SK-N-SH (cell line): ENCODE results near the gene ACAD11. TPM values are rescaled to one million over a fixed set of nuclear protein-coding genes. Genes with fewer than 3 reads are reported as not detected.

Experiments
- CTCF ChIA-PET: fragments of 300-600, 350-600 bp; formaldehyde crosslinking; extraction: SDS; loops from one replicate; lab custom pipeline; 2021; lab: Yijun Ruan, JAX
- POLR2A ChIA-PET: fragments of 350-600 bp; sonication (Branson Sonifier 250); formaldehyde crosslinking; extraction: SDS; loops from one replicate; lab custom pipeline; 2020; ENCODE audit warnings: antibody characterized with exemption, inconsistent platforms; lab: Yijun Ruan, JAX
- DNase-seq: peaks from one replicate; pipeline ENCODE4 v3.0.0; 2012
- H2AFZ ChIP-seq: fragments of 200-600 bp; sonication (generic); 2 replicates; pipeline ENCODE4 v1.8.1; 2016; ENCODE audit warnings: antibody characterized with exemption, mild to moderate bottlenecking, low read depth
- H3F3A ChIP-seq: fragments of 200-600 bp; sonication (generic); replicated peaks from 2 replicates; pipeline ENCODE3; 2016; ENCODE audit warnings: antibody characterized with exemption, mild to moderate bottlenecking; ENCODE audit not compliant: insufficient read depth
- H3K27ac ChIP-seq, 2 experiments: fragments of 200-500 bp in 1 of 2; fragments of 200-600 bp in 1 of 2; sonication (Bioruptor generic) in 1 of 2; sonication (generic), shearing (Covaris generic) in 1 of 2; 2 replicates each; pipeline versions ENCODE4 v1.5.1 to v1.6.1; 2014 to 2016; ENCODE audit warnings: low read depth in 2 of 2, inconsistent platforms in 1 of 2, low read length in 1 of 2, mild to moderate bottlenecking in 1 of 2, mixed read lengths in 1 of 2
- H3K27me3 ChIP-seq: fragments of 200-600 bp; sonication (generic), shearing (Covaris generic); 2 replicates; pipeline ENCODE4 v1.6.1; 2016; ENCODE audit warnings: mixed run types; ENCODE audit not compliant: insufficient read depth
- H3K36me3 ChIP-seq, 2 experiments: fragments of 200-500 bp in 1 of 2; fragments of 200-600 bp in 1 of 2; sonication (Bioruptor generic) in 1 of 2; sonication (generic) in 1 of 2; replicated peaks in 1 of 2; 2 replicates each; pipeline versions ENCODE3 to v1.5.1; 2014 to 2016; ENCODE audit warnings: low read length in 1 of 2, mild to moderate bottlenecking in 1 of 2; ENCODE audit not compliant: insufficient read depth in 2 of 2, control insufficient read depth in 1 of 2
- H3K4me1 ChIP-seq, 2 experiments: fragments of 200-500 bp in 1 of 2; fragments of 200-600 bp in 1 of 2; sonication (Bioruptor generic) in 1 of 2; sonication (generic), shearing (Covaris generic) in 1 of 2; 2 replicates each; pipeline versions ENCODE4 v1.5.1 to v1.6.1; 2014 to 2016; ENCODE audit warnings: low read depth in 1 of 2, low read length in 1 of 2, mixed run types in 1 of 2; ENCODE audit not compliant: insufficient read depth in 2 of 2, control insufficient read depth in 1 of 2
- H3K4me2 ChIP-seq: fragments of 200-600 bp; sonication (generic), shearing (Covaris generic); 2 replicates; pipeline ENCODE4 v1.6.1; 2017; ENCODE audit warnings: mixed run types
- H3K4me3 ChIP-seq, 2 experiments: fragments of 200-500 bp in 1 of 2; fragments of 200-600 bp in 1 of 2; sonication (Bioruptor generic) in 1 of 2; sonication (generic), shearing (Covaris generic) in 1 of 2; 2 replicates each; pipeline versions ENCODE4 v1.5.1 to v1.8.1; 2014 to 2016; ENCODE audit warnings: low read depth in 2 of 2, inconsistent platforms in 1 of 2, low read length in 1 of 2, mild to moderate bottlenecking in 1 of 2, mixed read lengths in 1 of 2, moderate library complexity in 1 of 2
- H3K79me2 ChIP-seq: fragments of 200-600 bp; sonication (generic); 2 replicates; pipeline ENCODE4 v1.8.1; 2017; ENCODE audit warnings: mild to moderate bottlenecking; ENCODE audit not compliant: insufficient read depth
- H3K9ac ChIP-seq: fragments of 200-600 bp; sonication (generic); 2 replicates; pipeline ENCODE4 v1.6.1; 2017; ENCODE audit warnings: mixed run types
- H3K9me2 ChIP-seq: fragments of 200-600 bp; sonication (generic); 2 replicates; pipeline ENCODE4 v1.6.1; 2017; ENCODE audit warnings: mixed run types
- H3K9me3 ChIP-seq: fragments of 200-600 bp; sonication (generic); 2 replicates; pipeline ENCODE4 v1.6.1; 2017; ENCODE audit warnings: mixed run types, mild to moderate bottlenecking, moderate library complexity
- H4K20me1 ChIP-seq: fragments of 200-600 bp; sonication (generic); 2 replicates; pipeline ENCODE4 v1.6.1; 2017; ENCODE audit warnings: mild to moderate bottlenecking, mixed run types; ENCODE audit not compliant: insufficient read depth
- CHD2 ChIP-seq: fragments of 150-350 bp; IDR thresholded peaks from 2 replicates; pipeline ENCODE4 v1.6.1; 2018; ENCODE audit warnings: low read length; ENCODE audit not compliant: partially characterized antibody
- EP300 ChIP-seq, 2 experiments: IDR thresholded peaks; 2 replicates each; pipeline versions ENCODE4 v1.4.0 to v1.6.1; 2012; ENCODE audit warnings: borderline replicate concordance in 1 of 2, low read depth in 1 of 2, low read length in 1 of 2
- FOSL2 ChIP-seq: IDR thresholded peaks from 2 replicates; pipeline ENCODE4 v1.4.0; 2012; ENCODE audit warnings: low read depth, mild to moderate bottlenecking, moderate library complexity, borderline replicate concordance
- GABPA ChIP-seq: IDR thresholded peaks from 2 replicates; pipeline ENCODE4 v1.4.0; 2012; ENCODE audit warnings: low read depth, mild to moderate bottlenecking
- MEF2A ChIP-seq: IDR thresholded peaks from 2 replicates; pipeline ENCODE4 v1.4.0; 2012; ENCODE audit warnings: low read depth, borderline replicate concordance
- TCF12 ChIP-seq: IDR thresholded peaks from 2 replicates; pipeline ENCODE4 v1.4.0; 2012
- WGBS: methylation state at CpG from one replicate; pipeline ENCODE4 v1.1.6; 2017; ENCODE audit warnings: low lambda C conversion rate; 5-methylcytosine and 5-hydroxymethylcytosine counted together
- polyA plus RNA-seq, 3 experiments: library from polyadenylated mRNA; depleted of rRNA; stranded (reverse); fragments of >200 nt; gene quantifications; 2 replicates each; pipeline ENCODE4 v1.2.3, GENCODE V29; 2012
- TF ChIP-seq, protein P1 (sequence below): IDR thresholded peaks from 2 replicates; pipeline ENCODE4 v1.4.0; 2012; ENCODE audit warnings: low read depth, borderline replicate concordance
- TF ChIP-seq, protein P2 (sequence below): fragments of 150-350 bp; IDR thresholded peaks from 2 replicates; pipeline ENCODE4 v1.6.1; 2017; ENCODE audit warnings: antibody characterized with exemption, low read length, low read depth, borderline replicate concordance
- TF ChIP-seq, protein P3 (sequence below): IDR thresholded peaks from 2 replicates; pipeline ENCODE4 v1.4.0; 2012; ENCODE audit warnings: low read depth
- TF ChIP-seq, protein P4 (sequence below): IDR thresholded peaks from 2 replicates; pipeline ENCODE4; 2012
- TF ChIP-seq, protein P5 (sequence below): fragments of 200-600 bp; sonication (generic); IDR thresholded peaks from 2 replicates; pipeline ENCODE4 v1.6.1; 2017; ENCODE audit warnings: antibody characterized with exemption, mild to moderate bottlenecking, moderate library complexity
- TF ChIP-seq, protein P6 (sequence below): IDR thresholded peaks from 2 replicates; pipeline ENCODE4 v1.6.1; 2012; ENCODE audit warnings: mild to moderate bottlenecking, low read depth, low read length, moderate library complexity

Gene ACAD11
- polyA plus RNA-seq, 1 of the 3 experiments (the other 2 are of a cell fraction): 16.3 TPM

DNA sequence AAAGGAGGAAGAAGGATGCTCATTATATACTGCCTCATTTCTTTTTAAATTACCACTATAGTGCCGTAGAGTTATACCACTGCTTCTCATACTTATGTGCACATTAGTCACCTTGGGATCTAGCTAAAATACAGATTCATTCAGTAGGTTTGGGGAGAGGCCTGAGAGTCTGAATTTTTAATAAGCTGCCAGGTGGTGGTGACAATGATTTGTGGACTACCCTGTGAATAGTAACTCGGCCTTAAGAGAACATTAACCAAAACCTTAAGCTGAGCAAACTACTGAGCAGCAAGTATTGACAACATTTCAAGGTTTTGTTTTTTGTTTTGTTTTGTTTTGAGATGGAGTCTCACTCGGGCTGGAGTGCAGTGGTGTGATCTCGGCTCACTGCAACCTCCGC is 20.3 kb upstream of the ACAD11 start:
- H3K27ac ChIP-seq: no peak overlapping the region
- H3K4me2 ChIP-seq: no peak overlapping the region
- no peaks in the 10 kb centered on the region for H3K79me2 ChIP-seq
- ChIA-PET POLR2A (no interaction called here), CTCF (interaction anchor here (1.4 kb wide), 1 partner anchor 46 kb away, joined by 3 read pairs; no protein-coding TSS in a partner anchor)
- WGBS: 98% methylated on average over 5 of the region's 5 CpGs
- no peak for DNase-seq
- H3K36me3 ChIP-seq: peaks cover 86 to 91% of the 10 kb centered on the region in 2 experiments
- no peaks in the 10 kb centered on the region for H3K4me1 ChIP-seq
- no peak overlapping the region for H3K9ac ChIP-seq
- H3K9me3 ChIP-seq: no peaks in the 10 kb centered on the region
- H3K9me2 ChIP-seq: no peaks in the 10 kb centered on the region
- TF ChIP-seq FOSL2: no peak
- no peak for TF ChIP-seq CHD2
- TF ChIP-seq, protein P1, sequence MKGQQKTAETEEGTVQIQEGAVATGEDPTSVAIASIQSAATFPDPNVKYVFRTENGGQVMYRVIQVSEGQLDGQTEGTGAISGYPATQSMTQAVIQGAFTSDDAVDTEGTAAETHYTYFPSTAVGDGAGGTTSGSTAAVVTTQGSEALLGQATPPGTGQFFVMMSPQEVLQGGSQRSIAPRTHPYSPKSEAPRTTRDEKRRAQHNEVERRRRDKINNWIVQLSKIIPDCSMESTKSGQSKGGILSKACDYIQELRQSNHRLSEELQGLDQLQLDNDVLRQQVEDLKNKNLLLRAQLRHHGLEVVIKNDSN: no peak
- TF ChIP-seq, protein P2, sequence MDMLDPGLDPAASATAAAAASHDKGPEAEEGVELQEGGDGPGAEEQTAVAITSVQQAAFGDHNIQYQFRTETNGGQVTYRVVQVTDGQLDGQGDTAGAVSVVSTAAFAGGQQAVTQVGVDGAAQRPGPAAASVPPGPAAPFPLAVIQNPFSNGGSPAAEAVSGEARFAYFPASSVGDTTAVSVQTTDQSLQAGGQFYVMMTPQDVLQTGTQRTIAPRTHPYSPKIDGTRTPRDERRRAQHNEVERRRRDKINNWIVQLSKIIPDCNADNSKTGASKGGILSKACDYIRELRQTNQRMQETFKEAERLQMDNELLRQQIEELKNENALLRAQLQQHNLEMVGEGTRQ: no peak
- TF ChIP-seq, protein P3, sequence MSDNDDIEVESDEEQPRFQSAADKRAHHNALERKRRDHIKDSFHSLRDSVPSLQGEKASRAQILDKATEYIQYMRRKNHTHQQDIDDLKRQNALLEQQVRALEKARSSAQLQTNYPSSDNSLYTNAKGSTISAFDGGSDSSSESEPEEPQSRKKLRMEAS: no peak
- TF ChIP-seq TCF12: no peak
- no peak for TF ChIP-seq EP300 (IDR thresholded peaks at IDR 0.05; ENCODE audit: borderline replicate concordance in 1 of 2, low read depth in 1 of 2, low read length in 1 of 2)
- TF ChIP-seq, protein P4, sequence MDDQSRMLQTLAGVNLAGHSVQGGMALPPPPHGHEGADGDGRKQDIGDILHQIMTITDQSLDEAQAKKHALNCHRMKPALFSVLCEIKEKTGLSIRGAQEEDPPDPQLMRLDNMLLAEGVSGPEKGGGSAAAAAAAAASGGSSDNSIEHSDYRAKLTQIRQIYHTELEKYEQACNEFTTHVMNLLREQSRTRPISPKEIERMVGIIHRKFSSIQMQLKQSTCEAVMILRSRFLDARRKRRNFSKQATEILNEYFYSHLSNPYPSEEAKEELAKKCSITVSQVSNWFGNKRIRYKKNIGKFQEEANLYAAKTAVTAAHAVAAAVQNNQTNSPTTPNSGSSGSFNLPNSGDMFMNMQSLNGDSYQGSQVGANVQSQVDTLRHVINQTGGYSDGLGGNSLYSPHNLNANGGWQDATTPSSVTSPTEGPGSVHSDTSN: no peak
- TF ChIP-seq, protein P5, sequence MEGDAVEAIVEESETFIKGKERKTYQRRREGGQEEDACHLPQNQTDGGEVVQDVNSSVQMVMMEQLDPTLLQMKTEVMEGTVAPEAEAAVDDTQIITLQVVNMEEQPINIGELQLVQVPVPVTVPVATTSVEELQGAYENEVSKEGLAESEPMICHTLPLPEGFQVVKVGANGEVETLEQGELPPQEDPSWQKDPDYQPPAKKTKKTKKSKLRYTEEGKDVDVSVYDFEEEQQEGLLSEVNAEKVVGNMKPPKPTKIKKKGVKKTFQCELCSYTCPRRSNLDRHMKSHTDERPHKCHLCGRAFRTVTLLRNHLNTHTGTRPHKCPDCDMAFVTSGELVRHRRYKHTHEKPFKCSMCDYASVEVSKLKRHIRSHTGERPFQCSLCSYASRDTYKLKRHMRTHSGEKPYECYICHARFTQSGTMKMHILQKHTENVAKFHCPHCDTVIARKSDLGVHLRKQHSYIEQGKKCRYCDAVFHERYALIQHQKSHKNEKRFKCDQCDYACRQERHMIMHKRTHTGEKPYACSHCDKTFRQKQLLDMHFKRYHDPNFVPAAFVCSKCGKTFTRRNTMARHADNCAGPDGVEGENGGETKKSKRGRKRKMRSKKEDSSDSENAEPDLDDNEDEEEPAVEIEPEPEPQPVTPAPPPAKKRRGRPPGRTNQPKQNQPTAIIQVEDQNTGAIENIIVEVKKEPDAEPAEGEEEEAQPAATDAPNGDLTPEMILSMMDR: no peak
- TF ChIP-seq GABPA: no peak
- TF ChIP-seq, protein P6, sequence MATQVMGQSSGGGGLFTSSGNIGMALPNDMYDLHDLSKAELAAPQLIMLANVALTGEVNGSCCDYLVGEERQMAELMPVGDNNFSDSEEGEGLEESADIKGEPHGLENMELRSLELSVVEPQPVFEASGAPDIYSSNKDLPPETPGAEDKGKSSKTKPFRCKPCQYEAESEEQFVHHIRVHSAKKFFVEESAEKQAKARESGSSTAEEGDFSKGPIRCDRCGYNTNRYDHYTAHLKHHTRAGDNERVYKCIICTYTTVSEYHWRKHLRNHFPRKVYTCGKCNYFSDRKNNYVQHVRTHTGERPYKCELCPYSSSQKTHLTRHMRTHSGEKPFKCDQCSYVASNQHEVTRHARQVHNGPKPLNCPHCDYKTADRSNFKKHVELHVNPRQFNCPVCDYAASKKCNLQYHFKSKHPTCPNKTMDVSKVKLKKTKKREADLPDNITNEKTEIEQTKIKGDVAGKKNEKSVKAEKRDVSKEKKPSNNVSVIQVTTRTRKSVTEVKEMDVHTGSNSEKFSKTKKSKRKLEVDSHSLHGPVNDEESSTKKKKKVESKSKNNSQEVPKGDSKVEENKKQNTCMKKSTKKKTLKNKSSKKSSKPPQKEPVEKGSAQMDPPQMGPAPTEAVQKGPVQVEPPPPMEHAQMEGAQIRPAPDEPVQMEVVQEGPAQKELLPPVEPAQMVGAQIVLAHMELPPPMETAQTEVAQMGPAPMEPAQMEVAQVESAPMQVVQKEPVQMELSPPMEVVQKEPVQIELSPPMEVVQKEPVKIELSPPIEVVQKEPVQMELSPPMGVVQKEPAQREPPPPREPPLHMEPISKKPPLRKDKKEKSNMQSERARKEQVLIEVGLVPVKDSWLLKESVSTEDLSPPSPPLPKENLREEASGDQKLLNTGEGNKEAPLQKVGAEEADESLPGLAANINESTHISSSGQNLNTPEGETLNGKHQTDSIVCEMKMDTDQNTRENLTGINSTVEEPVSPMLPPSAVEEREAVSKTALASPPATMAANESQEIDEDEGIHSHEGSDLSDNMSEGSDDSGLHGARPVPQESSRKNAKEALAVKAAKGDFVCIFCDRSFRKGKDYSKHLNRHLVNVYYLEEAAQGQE: no peak
- no peak for TF ChIP-seq MEF2A
- no peak overlapping the region for H2AFZ ChIP-seq
- H3K4me3 ChIP-seq: no peak overlapping the region
- no peaks in the 10 kb centered on the region for H3K27me3 ChIP-seq
- no peaks in the 10 kb centered on the region for H4K20me1 ChIP-seq
- peaks cover 33% of the 10 kb centered on the region for H3F3A ChIP-seq
